ENCODE results near the gene PRCC. TPM values are rescaled to one million over a fixed set of nuclear protein-coding genes. Genes with fewer than 3 reads are reported as not detected.

Gene PRCC
- total RNA-seq, 4 donors from 2014 or later = 34.8 to 57.9 (median 43.6) TPM

GRCh38 chr1:156746728-156747631 is 20.4 kb upstream of the PRCC start:
- Histone ChIP-seq H3K27ac (peak overlapping the region; percentile 93 to 100 (median 99)), H3K27me3 (no peaks in the 10 kb centered on the region), H3K36me3 (peaks cover 9 to 18% of the 10 kb centered on the region in 2 donors), H3K4me3 (replicated peaks in 1 of 3) (peak overlapping the region in 2 of 3 donors; percentile 17 to 99), H3K9me3 (no peaks in the 10 kb centered on the region), H3K4me1 (peaks cover 42 to 46% of the 10 kb centered on the region in 2 donors)
- peak in 2 of 6 experiments; percentile 14 to 18 for TF ChIP-seq CTCF (IDR thresholded peaks at IDR 0.05)
- peak; percentile 21 to 68 for TF ChIP-seq POLR2A (IDR thresholded peaks at IDR 0.05)
- 0 to 6% methylated on average over 7 to 12 of the region's 29 CpGs for WGBS, 2 donors
- intact Hi-C loops (cut with DNase I) = no loop called here
- DNase-seq = peak; percentile 97 to 98

- Histone ChIP-seq H3K36me3 (peaks cover 8 to 11% of the 10 kb centered on the region in 2 donors), H3K4me3 (replicated peaks in 1 of 3) (peak overlapping the region in 1 of 3 donors; percentile 99), H3K9me3 (no peaks in the 10 kb centered on the region), H3K27ac (peak overlapping the region; percentile 93 to 100 (median 99)), H3K27me3 (no peaks in the 10 kb centered on the region), H3K4me1 (peaks cover 48 to 50% of the 10 kb centered on the region in 2 donors)
- DNase-seq = peak in 1 of 2 donors; percentile 2
- intact Hi-C loops (cut with DNase I) = no loop called here
- 10 to 16% methylated on average over 8 of the region's 8 CpGs for WGBS, 2 donors
- TF ChIP-seq POLR2A (IDR thresholded peaks at IDR 0.05) (no peak), CTCF (IDR thresholded peaks at IDR 0.05) (no peak)
Measured at GRCh38 chr1:156747742-156748669, 19.3 kb upstream of the PRCC start.

GRCh38 chr1:156748670-156749418 is 18.5 kb upstream of the PRCC start:
- H3K9me3 ChIP-seq = no peaks in the 10 kb centered on the region
- TF ChIP-seq CTCF (IDR thresholded peaks at IDR 0.05) = no peak
- TF ChIP-seq POLR2A (IDR thresholded peaks at IDR 0.05) = peak in 1 of 2 donors; percentile 53
- intact Hi-C loops (cut with DNase I) = no loop called here
- H3K36me3 ChIP-seq = peaks cover 2 to 3% of the 10 kb centered on the region in 2 donors
- 9% methylated on average over 9 of the region's 9 CpGs for WGBS, 2 donors
- peak overlapping the region in 2 of 3 donors; percentile 19 to 99 for H3K4me3 ChIP-seq (replicated peaks in 1 of 3)
- peaks cover 50 to 54% of the 10 kb centered on the region in 2 donors for H3K4me1 ChIP-seq
- peak overlapping the region; percentile 93 to 100 (median 99) for H3K27ac ChIP-seq
- peak; percentile 83 to 88 for DNase-seq
- H3K27me3 ChIP-seq = no peaks in the 10 kb centered on the region

GRCh38 chr1:156749419-156750118 is 17.8 kb upstream of the PRCC start:
- TF ChIP-seq CTCF (IDR thresholded peaks at IDR 0.05) = no peak
- TF ChIP-seq POLR2A (IDR thresholded peaks at IDR 0.05) = no peak
- 33 to 38% methylated on average over 8 of the region's 8 CpGs for WGBS, 2 donors
- DNase-seq = no peak
- intact Hi-C loops (cut with DNase I) = no loop called here
- Histone ChIP-seq H3K4me3 (replicated peaks in 1 of 3) (peak overlapping the region in 2 of 3 donors; percentile 19 to 99), H3K4me1 (peaks cover 50 to 54% of the 10 kb centered on the region in 2 donors), H3K36me3 (no peaks in the 10 kb centered on the region), H3K27ac (peak overlapping the region; percentile 93 to 100 (median 99)), H3K27me3 (no peaks in the 10 kb centered on the region), H3K9me3 (no peaks in the 10 kb centered on the region)

All from thyroid gland (tissue), 4 donors.